ENCODE measurements around the gene DIPK2A. TPM values are rescaled to one million over a fixed set of nuclear protein-coding genes. Genes with fewer than 3 reads are reported as not detected.

Gene DIPK2A
- total and polyA plus RNA-seq, 2 experiments from 2014 or later, result 19.0 to 38.5 TPM

GRCh38 chr3:143979041-143979440, 7.4 kb downstream of the DIPK2A start (continued):
- TF ChIP-seq ETS1 (IDR thresholded peaks at IDR 0.05) (no peak), ZNF114 (CRISPR knock-in tag; IDR thresholded peaks at IDR 0.05) (no peak), JUNB (IDR thresholded peaks at IDR 0.05; ENCODE audit: unreplicated experiment) (no peak), REST (IDR thresholded peaks at IDR 0.05; ENCODE audit: unreplicated experiment) (no peak), POLR2AphosphoS5 (IDR thresholded peaks at IDR 0.05; ENCODE audit: low read depth) (no peak)

- Mint-ChIP-seq H3K27me3 (ENCODE audit: insufficient read depth, low read depth, poor library complexity) (peaks cover 3% of the 10 kb centered on the region), H3K4me3 (no peak overlapping the region), H3K36me3 (ENCODE audit: low read depth) (peaks cover 19% of the 10 kb centered on the region), H3K27ac (peak overlapping the region; percentile 40; the same call in 1 of the 2 replicates), H3K9me3 (no peaks in the 10 kb centered on the region; the same call in 2 of the 3 replicates), H3K4me1 (peaks cover 52% of the 10 kb centered on the region)
- Histone ChIP-seq H3K36me3 (ENCODE audit: insufficient read depth) (no peaks in the 10 kb centered on the region), H3K4me3 (no peak overlapping the region), H3K27ac (ENCODE audit: low read depth) (no peak overlapping the region), H3K4me2 (no peak overlapping the region), H3K79me2 (replicated peaks; ENCODE audit: insufficient read depth) (peaks cover 100% of the 10 kb centered on the region), H2AFZ (no peak overlapping the region), H3K27me3 (ENCODE audit: insufficient read depth) (no peaks in the 10 kb centered on the region), H4K20me1 (replicated peaks; ENCODE audit: insufficient read depth) (no peaks in the 10 kb centered on the region), H3K4me1 (ENCODE audit: insufficient read depth) (peaks cover 25% of the 10 kb centered on the region), H3F3A (replicated peaks; ENCODE audit: low read depth) (no peaks in the 10 kb centered on the region), H3K9me2 (ENCODE audit: insufficient read depth) (no peaks in the 10 kb centered on the region)
- DNase-seq (ENCODE audit: low spot score), result no peak
- ATAC-seq, result no peak
- no peak for TF ChIP-seq ZNF331 (CRISPR knock-in tag; IDR thresholded peaks at IDR 0.05; ENCODE audit: low read depth)
- no peak for TF ChIP-seq NANOG (IDR thresholded peaks at IDR 0.05; ENCODE audit: borderline replicate concordance)
- no peak for TF ChIP-seq STAT1 (IDR thresholded peaks at IDR 0.05; ENCODE audit: unreplicated experiment)
- no peak for TF ChIP-seq REST (IDR thresholded peaks at IDR 0.05; ENCODE audit: unreplicated experiment)
- no peak for TF ChIP-seq JUNB (IDR thresholded peaks at IDR 0.05; ENCODE audit: unreplicated experiment)
- TF ChIP-seq CTCF (conservative IDR thresholded peaks at IDR 0.05; ENCODE audit: low read depth in 2 of 2), result no peak
Observed at GRCh38 chr3:143979813-143980212, 8.2 kb downstream of the DIPK2A start.
